GM12878 (cell line): ENCODE measurements around the gene RNF112. TPM values are rescaled to one million over a fixed set of nuclear protein-coding genes. Genes with fewer than 3 reads are reported as not detected.
"Not testable (repeated sequence)": the region's sequence is repeated elsewhere in the genome, so short reads cannot be mapped to it uniquely, and the experiment has no call there.

ENCODE experiments used
- ATAC-seq: fragments of 200-7000 bp; cut with Tn5 transposase; 3 replicates; pipeline ENCODE4 v1.9.1; 2020; ENCODE audit warnings: mild to moderate bottlenecking, moderate library complexity
- BruUV-seq: library from RNA; stranded (reverse); fragments of 400-500 nt; replicated peaks from 2 replicates; lab custom pipeline; 2021; lab: Mats Ljungman, UMichigan
- CTCF ChIA-PET: fragments of 300-600 bp; sonication (Branson Sonifier 250); formaldehyde crosslinking; extraction: SDS; loops from one replicate; lab custom pipeline; 2021; ENCODE audit warnings: inconsistent platforms; lab: Yijun Ruan, JAX
- POLR2A ChIA-PET: fragments of 350-600 bp; formaldehyde crosslinking; extraction: SDS; loops from one replicate; lab custom pipeline; 2021; ENCODE audit warnings: inconsistent platforms; lab: Charles Lee
- RAD21 ChIA-PET: fragments of 300-600 bp; sonication (Branson Sonifier 250); formaldehyde crosslinking; loops from one replicate; lab custom pipeline; 2023; ENCODE audit warnings: antibody characterized with exemption; ENCODE audit not compliant: unreplicated experiment; lab: Charles Lee
- SMC1A ChIA-PET: fragments of 300-600 bp; sonication (Branson Sonifier 250); formaldehyde crosslinking; loops from one replicate; lab custom pipeline; 2023; ENCODE audit not compliant: unreplicated experiment, uncharacterized antibody; lab: Charles Lee
- DNase-seq: peaks from one replicate; pipeline ENCODE4 v3.0.0-alpha.2; 2011; ENCODE audit warnings: low read depth, low spot score
- FAIRE-seq: peaks from 3 replicates; lab custom pipeline; 2011; peaks lifted over from hg19 to GRCh38; lab: Jason Lieb, UNC
- H2AFZ ChIP-seq: 2 replicates; pipeline ENCODE4 v1.6.0; 2011; ENCODE audit warnings: low read depth, low read length, control low read depth; ENCODE audit not compliant: control insufficient read depth
- H3K27ac ChIP-seq: 2 replicates; pipeline ENCODE4 v1.5.1; 2011; ENCODE audit warnings: control low read depth; ENCODE audit not compliant: control insufficient read depth, insufficient read depth
- H3K27me3 ChIP-seq, 2 experiments: replicated peaks in 1 of 2; 2 replicates each; pipeline versions ENCODE4 v1.6.0 to v1.6.1; 2011; ENCODE audit warnings: low read length in 1 of 2; ENCODE audit not compliant: control insufficient read depth in 2 of 2, insufficient read depth in 2 of 2
- H3K36me3 ChIP-seq, 2 experiments: 2 replicates each; pipeline ENCODE4 v1.5.1; 2011; ENCODE audit warnings: low read length in 1 of 2; ENCODE audit not compliant: control insufficient read depth in 2 of 2, insufficient read depth in 2 of 2
- H3K4me1 ChIP-seq: 2 replicates; pipeline ENCODE4 v1.6.1; 2011; ENCODE audit warnings: mild to moderate bottlenecking, low read length, moderate library complexity, mixed read lengths; ENCODE audit not compliant: control insufficient read depth, insufficient read depth
- H3K4me2 ChIP-seq: 2 replicates; pipeline ENCODE4 v1.6.0; 2011; ENCODE audit warnings: control low read depth; ENCODE audit not compliant: control insufficient read depth, insufficient read depth
- H3K4me3 ChIP-seq: fragments of 200-600 bp; sonication (generic); 2 replicates; pipeline ENCODE4 v1.5.1; 2016
- H3K79me2 ChIP-seq: 2 replicates; pipeline ENCODE4 v1.6.0; 2011; ENCODE audit warnings: low read length; ENCODE audit not compliant: control insufficient read depth, insufficient read depth
- H3K9ac ChIP-seq: 2 replicates; pipeline ENCODE4 v1.8.0; 2011; ENCODE audit warnings: low read length, control low read depth, mixed read lengths; ENCODE audit not compliant: control insufficient read depth, insufficient read depth
- H3K9me3 ChIP-seq: replicated peaks from 3 replicates; pipeline ENCODE4 v1.5.1; 2011; ENCODE audit warnings: mild to moderate bottlenecking, low read length; ENCODE audit not compliant: control insufficient read depth, insufficient read depth
- H4K20me1 ChIP-seq: 2 replicates; pipeline ENCODE4 v1.6.0; 2011; ENCODE audit not compliant: control insufficient read depth, insufficient read depth
- EZH2 ChIP-seq: IDR thresholded peaks from 2 replicates; pipeline ENCODE4 v1.6.1; 2012; ENCODE audit warnings: low read depth, mild to moderate bottlenecking, control low read depth, inconsistent platforms, low read length, borderline replicate concordance; ENCODE audit not compliant: control insufficient read depth
- WRNIP1 ChIP-seq: IDR thresholded peaks from 2 replicates; pipeline ENCODE4 v1.6.1; 2011; ENCODE audit warnings: low read depth, low read length, improper control_type of control experiment, borderline replicate concordance
- ZSCAN29 ChIP-seq: fragments of 450-650 bp; IDR thresholded peaks from 2 replicates; pipeline ENCODE4 v1.6.1; 2017; ENCODE audit warnings: mild to moderate bottlenecking, moderate library complexity
- WGBS: methylation state at CpG from one replicate; pipeline ENCODE4 v1.1.6; 2016; ENCODE audit warnings: low lambda C conversion rate; ENCODE audit not compliant: insufficient replicate concordance, insufficient coverage; ENCODE audit errors: missing lambda C conversion rate; 5-methylcytosine and 5-hydroxymethylcytosine counted together
- in situ Hi-C: fragments of 300-500 bp; cut with MboI; formaldehyde crosslinking; loops from 9 replicates; pipeline ENCODE4 v1.14.3; 2018; ENCODE audit warnings: mixed read lengths
- intact Hi-C: fragments of 100-400 bp; cut with micrococcal nuclease; formaldehyde crosslinking; loops from one replicate; pipeline ENCODE4 v1.14.2; 2022; ENCODE audit not compliant: unreplicated experiment
- polyA plus RNA-seq, 11 experiments: library from polyadenylated mRNA; depleted of rRNA in 4 of 11; unstranded in 6 of 11; stranded (reverse) in 5 of 11; fragments of >200 nt; fragmentation: Nextera tagmentation in 4 of 11; fragmentation: Illumina TruSeq in 1 of 11; extraction: Ambion mirVana in 4 of 11; extraction: Trizol in 1 of 11; gene quantifications; 1 replicate in 1 of 11; 2 replicates in 10 of 11; pipeline versions ENCODE4 v1.2.1 to v1.2.3, GENCODE V29; 2011 to 2016; ENCODE audit warnings: inconsistent platforms in 2 of 11, missing spikeins in 2 of 11, low read depth in 1 of 11
- total RNA-seq, 4 experiments: library from RNA; depleted of rRNA in 3 of 4; stranded (reverse); fragments of >200 nt in 3 of 4; fragmentation: Illumina TruSeq in 1 of 4; extraction: Trizol in 1 of 4; gene quantifications; 2 replicates each; pipeline versions ENCODE4 v1.2.1 to v1.2.3, GENCODE V29; 2013 to 2021
- TF ChIP-seq, protein P1 (sequence below): fragments of 450-650 bp; formaldehyde crosslinking; IDR thresholded peaks from 2 replicates; pipeline ENCODE4 v1.4.0; 2020; ENCODE audit warnings: mild to moderate bottlenecking, moderate library complexity

RNF112 gene
- total and polyA plus RNA-seq, 10 of the 15 experiments (the other 5 are each of a cell fraction or from before 2014, with no cell fraction given): not detected

DNA sequence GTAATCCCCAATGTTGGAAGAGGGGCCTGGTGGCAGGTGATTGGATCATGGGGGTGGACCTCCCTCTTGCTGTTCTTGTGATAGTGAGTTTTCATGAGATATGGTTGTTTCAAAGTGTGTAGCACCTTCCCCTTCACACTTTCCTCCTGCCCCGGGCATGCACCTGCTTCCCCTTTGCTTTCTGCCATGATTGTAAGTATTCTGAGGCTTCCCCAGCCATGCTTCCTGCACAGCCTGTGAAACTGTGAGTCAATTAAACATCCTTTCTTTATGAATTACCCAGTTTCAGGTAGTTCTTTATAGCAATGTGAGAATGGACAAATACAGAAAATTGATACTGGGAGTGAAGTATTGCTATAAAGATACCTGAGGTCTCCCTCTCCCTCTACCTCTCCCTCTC lies 29.4 kb downstream of the RNF112 start (continued):
- no peak for TF ChIP-seq EZH2
- TF ChIP-seq, protein P1, sequence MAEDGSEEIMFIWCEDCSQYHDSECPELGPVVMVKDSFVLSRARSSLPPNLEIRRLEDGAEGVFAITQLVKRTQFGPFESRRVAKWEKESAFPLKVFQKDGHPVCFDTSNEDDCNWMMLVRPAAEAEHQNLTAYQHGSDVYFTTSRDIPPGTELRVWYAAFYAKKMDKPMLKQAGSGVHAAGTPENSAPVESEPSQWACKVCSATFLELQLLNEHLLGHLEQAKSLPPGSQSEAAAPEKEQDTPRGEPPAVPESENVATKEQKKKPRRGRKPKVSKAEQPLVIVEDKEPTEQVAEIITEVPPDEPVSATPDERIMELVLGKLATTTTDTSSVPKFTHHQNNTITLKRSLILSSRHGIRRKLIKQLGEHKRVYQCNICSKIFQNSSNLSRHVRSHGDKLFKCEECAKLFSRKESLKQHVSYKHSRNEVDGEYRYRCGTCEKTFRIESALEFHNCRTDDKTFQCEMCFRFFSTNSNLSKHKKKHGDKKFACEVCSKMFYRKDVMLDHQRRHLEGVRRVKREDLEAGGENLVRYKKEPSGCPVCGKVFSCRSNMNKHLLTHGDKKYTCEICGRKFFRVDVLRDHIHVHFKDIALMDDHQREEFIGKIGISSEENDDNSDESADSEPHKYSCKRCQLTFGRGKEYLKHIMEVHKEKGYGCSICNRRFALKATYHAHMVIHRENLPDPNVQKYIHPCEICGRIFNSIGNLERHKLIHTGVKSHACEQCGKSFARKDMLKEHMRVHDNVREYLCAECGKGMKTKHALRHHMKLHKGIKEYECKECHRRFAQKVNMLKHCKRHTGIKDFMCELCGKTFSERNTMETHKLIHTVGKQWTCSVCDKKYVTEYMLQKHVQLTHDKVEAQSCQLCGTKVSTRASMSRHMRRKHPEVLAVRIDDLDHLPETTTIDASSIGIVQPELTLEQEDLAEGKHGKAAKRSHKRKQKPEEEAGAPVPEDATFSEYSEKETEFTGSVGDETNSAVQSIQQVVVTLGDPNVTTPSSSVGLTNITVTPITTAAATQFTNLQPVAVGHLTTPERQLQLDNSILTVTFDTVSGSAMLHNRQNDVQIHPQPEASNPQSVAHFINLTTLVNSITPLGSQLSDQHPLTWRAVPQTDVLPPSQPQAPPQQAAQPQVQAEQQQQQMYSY: no peak
- no peak for TF ChIP-seq ZSCAN29
- TF ChIP-seq WRNIP1: no peak

GRCh38 chr17:19441288-19441687 lies 30.3 kb downstream of the RNF112 start:
- H3K4me2 ChIP-seq, intact Hi-C loops, FAIRE-seq, BruUV-seq, H3K79me2 ChIP-seq, H3K9me3 ChIP-seq, H3K36me3 ChIP-seq, H4K20me1 ChIP-seq, in situ Hi-C loops, POLR2A ChIA-PET, DNase-seq, RAD21 ChIA-PET, ATAC-seq, CTCF ChIA-PET, H3K27me3 ChIP-seq, H3K4me1 ChIP-seq, H2AFZ ChIP-seq, SMC1A ChIA-PET, H3K27ac ChIP-seq, H3K4me3 ChIP-seq, H3K9ac ChIP-seq: not testable (repeated sequence)
- 81% methylated on average over 9 of the region's 25 CpGs for WGBS
